IMR-90 (cell line): Measurements from ENCODE around the gene SRD5A1. TPM values are rescaled to one million over a fixed set of nuclear protein-coding genes. Genes with fewer than 3 reads are reported as not detected.
"Not testable (repeated sequence)": the region's sequence is repeated elsewhere in the genome, so short reads cannot be mapped to it uniquely, and the experiment has no call there.

Experiments
- ATAC-seq: fragments of 200-7000 bp; cut with Tn5 transposase; 2 replicates; pipeline ENCODE4 v1.9.1; 2020; ENCODE audit warnings: low read depth, mild to moderate bottlenecking, moderate library complexity
- BruUV-seq: library from RNA; stranded (reverse); fragments of 400-500 nt; replicated peaks from 2 replicates; lab custom pipeline; 2021; lab: Mats Ljungman, UMichigan
- CTCF ChIA-PET: fragments of 300-600 bp; formaldehyde crosslinking; extraction: SDS; loops from one replicate; lab custom pipeline; 2021; ENCODE audit warnings: antibody characterized with exemption; lab: Yijun Ruan, JAX
- POLR2A ChIA-PET: fragments of 300-600 bp; sonication (Branson Sonifier 250); formaldehyde crosslinking; loops from one replicate; lab custom pipeline; 2022; ENCODE audit warnings: antibody characterized with exemption; ENCODE audit not compliant: unreplicated experiment; lab: Charles Lee
- DNase-seq: peaks from one replicate; pipeline ENCODE4 v3.0.0; 2013
- H2AFZ ChIP-seq: replicated peaks from 2 replicates; pipeline ENCODE3; 2013; ENCODE audit warnings: low read length, mild to moderate bottlenecking; ENCODE audit not compliant: poor library complexity
- H2AK5ac ChIP-seq: 2 replicates; pipeline ENCODE4 v1.6.1; 2013; ENCODE audit warnings: low read depth, low read length, inconsistent platforms
- H2AK9ac ChIP-seq: replicated peaks from 2 replicates; pipeline ENCODE3; 2013; ENCODE audit warnings: mild to moderate bottlenecking, low read depth, low read length, moderate library complexity; ENCODE audit not compliant: poor library complexity
- H2BK120ac ChIP-seq: 2 replicates; pipeline ENCODE4 v1.6.1; 2013; ENCODE audit warnings: low read depth, low read length, inconsistent platforms
- H2BK15ac ChIP-seq: 3 replicates; pipeline ENCODE4 v1.6.1; 2013; ENCODE audit warnings: low read depth, low read length, inconsistent platforms
- H2BK20ac ChIP-seq: 2 replicates; pipeline ENCODE4 v1.6.1; 2013; ENCODE audit warnings: low read depth, mild to moderate bottlenecking, inconsistent platforms, low read length, moderate library complexity
- H2BK5ac ChIP-seq: 2 replicates; pipeline ENCODE4 v1.6.1; 2013; ENCODE audit warnings: mild to moderate bottlenecking, low read depth, low read length, inconsistent platforms; ENCODE audit not compliant: poor library complexity, severe bottlenecking
- H3K14ac ChIP-seq: replicated peaks from 2 replicates; pipeline ENCODE4 v1.6.1; 2013; ENCODE audit warnings: low read depth, low read length, inconsistent platforms
- H3K18ac ChIP-seq: 2 replicates; pipeline ENCODE4 v1.6.1; 2013; ENCODE audit warnings: low read depth, low read length, control low read depth
- H3K23ac ChIP-seq: 2 replicates; pipeline ENCODE4 v1.6.1; 2013; ENCODE audit warnings: low read depth, low read length, inconsistent platforms
- H3K27ac ChIP-seq: 2 replicates; pipeline ENCODE4 v1.5.1; 2013; ENCODE audit warnings: mild to moderate bottlenecking, control low read depth, low read length; ENCODE audit not compliant: insufficient read depth
- H3K27me3 ChIP-seq: 2 replicates; pipeline ENCODE4 v1.6.1; 2013; ENCODE audit warnings: low read length; ENCODE audit not compliant: control insufficient read depth, insufficient read depth
- H3K36me3 ChIP-seq: 2 replicates; pipeline ENCODE4 v1.6.1; 2013; ENCODE audit warnings: low read length, mixed read lengths; ENCODE audit not compliant: control insufficient read depth, insufficient read depth
- H3K4ac ChIP-seq: 2 replicates; pipeline ENCODE4 v1.6.1; 2013; ENCODE audit warnings: low read depth, low read length, inconsistent platforms
- H3K4me1 ChIP-seq: 2 replicates; pipeline ENCODE4 v1.6.1; 2013; ENCODE audit warnings: low read length, mixed read lengths; ENCODE audit not compliant: control insufficient read depth, insufficient read depth
- H3K4me2 ChIP-seq: 2 replicates; pipeline ENCODE4 v1.6.1; 2013; ENCODE audit warnings: low read depth, mild to moderate bottlenecking, control low read depth, low read length, moderate library complexity
- H3K4me3 ChIP-seq: 2 replicates; pipeline ENCODE4 v1.5.1; 2013; ENCODE audit warnings: low read depth, mild to moderate bottlenecking, control low read depth, low read length, moderate library complexity; ENCODE audit not compliant: insufficient read depth
- H3K56ac ChIP-seq: 2 replicates; pipeline ENCODE4 v1.6.1; 2013; ENCODE audit warnings: low read length, inconsistent platforms; ENCODE audit not compliant: insufficient read depth; ENCODE audit errors: extremely low read depth
- H3K79me1 ChIP-seq, 2 experiments: 2 replicates each; pipeline ENCODE4 v1.6.1; 2013; ENCODE audit warnings: low read length in 2 of 2, inconsistent platforms in 1 of 2, low read depth in 1 of 2
- H3K9ac ChIP-seq: 2 replicates; pipeline ENCODE4 v1.6.1; 2013; ENCODE audit warnings: low read depth, low read length, control low read depth
- H3K9me1 ChIP-seq: 2 replicates; pipeline ENCODE4 v1.6.1; 2013; ENCODE audit warnings: low read length, inconsistent platforms; ENCODE audit not compliant: insufficient read depth
- H3K9me3 ChIP-seq: 2 replicates; pipeline ENCODE4 v1.6.1; 2013; ENCODE audit warnings: low read length; ENCODE audit not compliant: control insufficient read depth, insufficient read depth
- H4K20me1 ChIP-seq: 2 replicates; pipeline ENCODE4 v1.6.1; 2013; ENCODE audit warnings: low read length, inconsistent platforms; ENCODE audit not compliant: insufficient read depth
- H4K5ac ChIP-seq: 2 replicates; pipeline ENCODE4 v1.6.1; 2013; ENCODE audit warnings: mild to moderate bottlenecking, low read depth, low read length, control low read depth
- H4K8ac ChIP-seq, 2 experiments: 2 replicates each; pipeline ENCODE4 v1.6.1; 2013; ENCODE audit warnings: low read depth in 2 of 2, low read length in 2 of 2, control low read depth in 1 of 2, inconsistent platforms in 1 of 2
- H4K91ac ChIP-seq: 2 replicates; pipeline ENCODE4 v1.6.1; 2013; ENCODE audit warnings: low read depth, low read length, inconsistent platforms; ENCODE audit not compliant: insufficient read depth
- BHLHE40 ChIP-seq: fragments of 150-350 bp; IDR thresholded peaks from 2 replicates; pipeline ENCODE4 v1.6.1; 2016; ENCODE audit warnings: mild to moderate bottlenecking, low read depth, low read length
- WGBS, 2 experiments: methylation state at CpG; one replicate each; pipeline versions ENCODE4 v1.1.5 to v1.1.7; 2013; ENCODE audit warnings: missing lambda C conversion rate in 2 of 2; ENCODE audit not compliant: insufficient read length in 1 of 2; ENCODE audit errors: extremely low coverage in 2 of 2; 5-methylcytosine and 5-hydroxymethylcytosine counted together
- dilution Hi-C: fragments of 300-500 bp; cut with HindIII; formaldehyde crosslinking; loops from one replicate; pipeline ENCODE4 v1.14.3; 2018; ENCODE audit warnings: low sequenced_read_pairs; ENCODE audit not compliant: unreplicated experiment
- in situ Hi-C: fragments of 300-500 bp; cut with MboI; formaldehyde crosslinking; loops from 3 replicates; pipeline ENCODE4 v1.14.3; 2019; ENCODE audit warnings: low sequenced_read_pairs, inconsistent platforms, mixed read lengths
- intact Hi-C: fragments of 100-400 bp; cut with micrococcal nuclease; formaldehyde crosslinking; loops from 2 replicates; pipeline ENCODE4 v1.10.0; 2022
- polyA plus RNA-seq, 3 experiments: library from polyadenylated mRNA; depleted of rRNA; stranded (reverse); fragments of >200 nt; gene quantifications; 2 replicates each; pipeline ENCODE4 v1.2.3, GENCODE V29; 2012; ENCODE audit warnings: low replicate concordance in 1 of 3
- total RNA-seq: library from RNA; depleted of rRNA; stranded (reverse); fragments of >200 nt; gene quantifications from 2 replicates; pipeline ENCODE4 v1.2.3, GENCODE V29; 2012
- TF ChIP-seq, protein P1 (sequence below): conservative IDR thresholded peaks from 2 replicates; pipeline ENCODE4 v1.5.1; 2012; ENCODE audit warnings: mild to moderate bottlenecking, low read depth, low read length, improper control_type of control experiment

The SRD5A1 gene
- total and polyA plus RNA-seq, 2 of the 4 experiments (the other 2 are of a cell fraction): 6.3 to 18.2 TPM

DNA sequence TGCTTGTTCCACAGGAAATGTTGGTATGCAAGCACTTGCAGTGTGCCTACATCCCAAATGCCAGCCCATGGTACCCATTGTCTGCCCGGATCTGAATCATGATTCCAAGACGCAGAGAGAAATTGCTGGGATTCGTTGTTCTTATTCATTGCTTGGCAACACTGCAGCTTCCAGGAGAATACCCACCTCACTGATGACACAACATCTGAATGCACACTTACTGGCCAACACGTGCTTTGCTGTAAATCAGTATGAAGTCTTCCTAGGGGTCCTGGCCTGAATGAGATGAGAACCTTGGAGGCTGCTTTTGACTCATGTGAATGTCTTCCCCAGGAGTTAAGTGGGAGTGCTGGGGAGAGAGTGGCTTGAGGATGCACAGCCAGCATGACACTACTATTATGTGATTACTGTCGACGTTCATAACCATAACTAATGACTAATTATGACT, 11.6 kb downstream of the SRD5A1 start:
- DNase-seq (peak; percentile 49), ATAC-seq (no peak)
- H3K9me3 ChIP-seq: no peaks in the 10 kb centered on the region
- H3K4me1 ChIP-seq: peaks cover 5% of the 10 kb centered on the region; the same call in 1 of the 2 replicates
- no peak overlapping the region for H2BK120ac ChIP-seq
- no TSS peak for BruUV-seq
- no peak overlapping the region for H4K8ac ChIP-seq
- dilution Hi-C loops: no loop called here
- H2AK9ac ChIP-seq: no peak overlapping the region
- no peak overlapping the region for H4K91ac ChIP-seq
- H2BK20ac ChIP-seq: no peak overlapping the region
- H3K9me1 ChIP-seq: 0 out of 2 replicates have a peak, but pooled peaks cover 5% of the 10 kb centered on the region
- intact Hi-C loops: no loop called here
- H3K36me3 ChIP-seq: peaks cover 3% of the 10 kb centered on the region
- H4K5ac ChIP-seq: no peak overlapping the region
- H3K27me3 ChIP-seq: no peaks in the 10 kb centered on the region
- H3K14ac ChIP-seq: no peak overlapping the region
- in situ Hi-C loops: no loop called here
- no peak overlapping the region for H3K4ac ChIP-seq
- no peak overlapping the region for H3K27ac ChIP-seq
- ChIA-PET CTCF (interaction anchor here (0.6 kb wide), 1 partner anchor 47 kb away, joined by 3 read pairs; no protein-coding TSS in a partner anchor), POLR2A (no interaction called here)
- H2BK5ac ChIP-seq: no peak overlapping the region
- TF ChIP-seq, protein P1, sequence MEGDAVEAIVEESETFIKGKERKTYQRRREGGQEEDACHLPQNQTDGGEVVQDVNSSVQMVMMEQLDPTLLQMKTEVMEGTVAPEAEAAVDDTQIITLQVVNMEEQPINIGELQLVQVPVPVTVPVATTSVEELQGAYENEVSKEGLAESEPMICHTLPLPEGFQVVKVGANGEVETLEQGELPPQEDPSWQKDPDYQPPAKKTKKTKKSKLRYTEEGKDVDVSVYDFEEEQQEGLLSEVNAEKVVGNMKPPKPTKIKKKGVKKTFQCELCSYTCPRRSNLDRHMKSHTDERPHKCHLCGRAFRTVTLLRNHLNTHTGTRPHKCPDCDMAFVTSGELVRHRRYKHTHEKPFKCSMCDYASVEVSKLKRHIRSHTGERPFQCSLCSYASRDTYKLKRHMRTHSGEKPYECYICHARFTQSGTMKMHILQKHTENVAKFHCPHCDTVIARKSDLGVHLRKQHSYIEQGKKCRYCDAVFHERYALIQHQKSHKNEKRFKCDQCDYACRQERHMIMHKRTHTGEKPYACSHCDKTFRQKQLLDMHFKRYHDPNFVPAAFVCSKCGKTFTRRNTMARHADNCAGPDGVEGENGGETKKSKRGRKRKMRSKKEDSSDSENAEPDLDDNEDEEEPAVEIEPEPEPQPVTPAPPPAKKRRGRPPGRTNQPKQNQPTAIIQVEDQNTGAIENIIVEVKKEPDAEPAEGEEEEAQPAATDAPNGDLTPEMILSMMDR: no peak
- TF ChIP-seq BHLHE40: 0 out of 2 replicates have a peak, but pooled peaks have one; percentile 7
- H2BK15ac ChIP-seq: no peak overlapping the region
- H4K20me1 ChIP-seq: peaks cover 6% of the 10 kb centered on the region; the same call in 1 of the 2 replicates
- H3K4me3 ChIP-seq: no peak overlapping the region
- no peak overlapping the region for H3K18ac ChIP-seq
- no peak overlapping the region for H2AFZ ChIP-seq
- H2AK5ac ChIP-seq: no peak overlapping the region
- H3K56ac ChIP-seq: no peak overlapping the region
- no peak overlapping the region for H3K4me2 ChIP-seq
- WGBS, 2 experiments: no CpG with 5 or more reads among the region's 6 CpGs
- peaks cover 25 to 38% of the 10 kb centered on the region in 2 experiments for H3K79me1 ChIP-seq
- H3K9ac ChIP-seq: no peak overlapping the region
- H3K23ac ChIP-seq: no peak overlapping the region

DNA sequence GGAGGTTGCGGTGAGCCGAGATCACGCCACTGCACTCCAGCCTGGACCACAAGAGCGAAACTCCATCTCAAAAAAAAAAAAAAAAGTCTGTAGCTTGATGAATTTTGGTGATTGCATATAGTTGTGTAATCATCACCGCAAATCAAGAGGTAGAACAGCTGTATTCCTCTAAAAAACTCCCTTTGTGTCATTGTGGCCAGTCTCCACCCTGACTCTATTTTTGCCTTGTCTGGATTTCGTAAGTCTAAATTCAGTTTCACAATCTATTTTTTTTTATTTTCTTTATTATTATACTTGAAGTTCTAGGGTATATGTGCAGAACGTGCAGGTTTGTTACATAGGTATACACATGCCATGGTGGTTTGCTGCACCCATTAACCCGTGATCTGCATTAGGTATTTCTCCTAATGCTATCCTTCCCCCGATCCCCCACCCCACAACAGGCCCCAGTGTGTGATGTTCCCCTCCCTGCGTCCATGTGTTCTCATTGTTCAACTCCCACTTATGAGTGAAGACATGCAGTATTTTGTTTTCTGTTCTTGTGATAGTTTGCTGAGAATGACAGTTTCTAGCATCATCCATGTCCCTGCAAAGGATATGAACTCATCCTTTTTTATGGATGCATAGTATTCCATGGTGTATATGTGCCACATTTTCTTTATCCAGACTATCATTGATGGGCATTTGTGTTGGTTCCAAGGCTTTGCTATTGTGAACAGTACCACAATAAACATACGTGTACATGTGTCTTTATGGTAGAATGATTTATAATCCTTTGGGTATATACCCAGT, 12.5 kb downstream of the SRD5A1 start:
- H2BK5ac ChIP-seq, H4K20me1 ChIP-seq, H3K4me2 ChIP-seq, H2AFZ ChIP-seq, H3K27ac ChIP-seq, intact Hi-C loops, dilution Hi-C loops, H3K23ac ChIP-seq, H2AK9ac ChIP-seq, POLR2A ChIA-PET, H2BK120ac ChIP-seq, H3K4me3 ChIP-seq, ATAC-seq, H3K36me3 ChIP-seq, H3K9ac ChIP-seq, DNase-seq, H3K4me1 ChIP-seq, BruUV-seq, H2BK20ac ChIP-seq, H3K14ac ChIP-seq, H4K91ac ChIP-seq, H3K27me3 ChIP-seq, in situ Hi-C loops, H3K4ac ChIP-seq, H4K5ac ChIP-seq, H4K8ac ChIP-seq, H3K9me3 ChIP-seq, H3K56ac ChIP-seq, H2AK5ac ChIP-seq, H2BK15ac ChIP-seq, H3K9me1 ChIP-seq, H3K18ac ChIP-seq: not testable (repeated sequence)
- CTCF ChIA-PET: interaction anchor here (0.6 kb wide), 1 partner anchor 59 kb away, joined by 4 read pairs; no protein-coding TSS in a partner anchor
- H3K79me1 ChIP-seq: peaks cover 20 to 40% of the 10 kb centered on the region in 2 experiments
- no CpG with 5 or more reads among the region's 11 CpGs for WGBS, 2 experiments
